Measurements from ENCODE around the gene SPI1.

The SPI1 gene

GRCh38 chr11:47387944-47388696 is 9.8 kb upstream of the SPI1 start:
- no peak for TF ChIP-seq CTCF (IDR thresholded peaks at IDR 0.05)
- Histone ChIP-seq H3K4me3 (no peak overlapping the region), H3K27me3 (no peaks in the 10 kb centered on the region), H3K36me3 (no peaks in the 10 kb centered on the region), H3K4me1 (no peaks in the 10 kb centered on the region), H3K9me3 (no peaks in the 10 kb centered on the region), H3K27ac (no peak overlapping the region)
- intact Hi-C loops (cut with DNase I; ENCODE audit: low total_unique reads), result no loop called here
- no peak for DNase-seq

DNA sequence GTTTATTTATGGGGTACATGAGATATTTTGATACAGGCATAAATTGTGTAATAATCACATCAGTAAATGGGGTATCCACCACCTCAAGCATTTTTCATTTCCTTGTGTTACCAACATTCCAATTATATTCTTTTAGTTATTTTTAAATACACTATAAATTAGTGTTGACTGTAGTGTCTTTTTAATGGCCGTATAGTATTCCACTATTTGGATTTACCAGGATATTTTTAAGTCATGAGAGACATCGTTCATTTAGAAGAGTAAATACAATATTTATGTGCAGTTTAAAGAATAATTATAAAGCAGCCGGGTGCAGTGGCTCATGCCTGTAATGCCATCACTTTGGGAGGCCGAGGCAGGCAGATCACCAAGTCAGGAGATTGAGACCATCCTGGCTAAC is 6.2 kb upstream of the SPI1 start:
- H3K4me1 ChIP-seq, result no peaks in the 10 kb centered on the region
- no peak for DNase-seq

DNA sequence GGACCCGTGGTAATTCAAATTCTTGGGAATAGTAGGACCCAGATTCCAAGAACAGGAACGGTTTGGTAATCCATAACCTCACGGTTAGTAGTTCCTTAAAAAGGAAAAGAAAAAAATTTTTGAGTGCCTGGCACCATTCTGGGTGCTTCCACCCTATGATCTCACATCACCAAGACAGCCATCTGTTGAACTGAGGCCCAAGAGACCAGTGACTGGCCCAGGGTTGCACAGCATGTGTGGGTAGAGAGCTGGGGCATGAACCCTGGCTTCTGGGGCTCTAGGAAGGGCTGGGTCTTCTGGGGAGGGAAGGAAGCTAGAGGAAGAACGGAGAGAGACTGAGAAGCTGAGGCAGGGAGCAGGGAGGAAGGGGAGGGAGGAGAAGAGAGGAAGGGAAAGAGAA is 4.7 kb upstream of the SPI1 start:
- Histone ChIP-seq H3K27me3 (no peaks in the 10 kb centered on the region), H3K9me3 (no peaks in the 10 kb centered on the region), H3K27ac (no peak overlapping the region), H3K4me1 (no peaks in the 10 kb centered on the region), H3K4me3 (no peak overlapping the region), H3K36me3 (no peaks in the 10 kb centered on the region)
- no peak for DNase-seq
- intact Hi-C loops (cut with DNase I; ENCODE audit: low total_unique reads), result no loop called here
- TF ChIP-seq CTCF (IDR thresholded peaks at IDR 0.05), result no peak

More for the DNA sequence above, 6.2 kb upstream of the SPI1 start:
- intact Hi-C loops (cut with DNase I; ENCODE audit: low total_unique reads), result no loop called here
- H3K9me3 ChIP-seq, result no peaks in the 10 kb centered on the region
- no peak for TF ChIP-seq CTCF (IDR thresholded peaks at IDR 0.05)
- H3K27me3 ChIP-seq, result no peaks in the 10 kb centered on the region
- H3K4me3 ChIP-seq, result no peak overlapping the region
- no peaks in the 10 kb centered on the region for H3K36me3 ChIP-seq
- no peak overlapping the region for H3K27ac ChIP-seq

- H3K36me3 ChIP-seq, result no peaks in the 10 kb centered on the region
- TF ChIP-seq CTCF (IDR thresholded peaks at IDR 0.05), result no peak
- intact Hi-C loops (cut with DNase I; ENCODE audit: low total_unique reads), result no loop called here
Observed at GRCh38 chr11:47380078-47380477, 1.7 kb upstream of the SPI1 start.

DNA sequence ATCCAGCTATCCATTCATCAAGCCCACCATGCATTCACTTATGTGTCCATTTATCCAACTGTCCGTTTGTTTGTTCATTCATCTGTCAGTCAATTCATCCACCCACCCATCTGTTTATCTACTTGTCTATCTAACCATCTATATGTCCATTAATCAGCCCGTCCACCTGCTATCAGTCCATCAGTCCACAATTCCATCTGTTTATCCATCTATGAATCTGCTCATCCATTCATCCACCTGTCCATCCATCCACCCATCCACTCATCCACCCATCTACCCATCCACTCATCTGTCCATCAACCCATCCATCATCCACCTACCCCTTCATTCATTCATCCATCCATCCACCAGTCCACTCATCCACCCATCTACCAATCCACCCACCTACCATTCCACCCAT is 970 bp upstream of the SPI1 start:
- H3K36me3 ChIP-seq, result no peaks in the 10 kb centered on the region
- no peak overlapping the region for H3K4me3 ChIP-seq
- TF ChIP-seq CTCF (IDR thresholded peaks at IDR 0.05), result no peak
- no peaks in the 10 kb centered on the region for H3K27me3 ChIP-seq
- DNase-seq, result no peak
- H3K9me3 ChIP-seq, result no peaks in the 10 kb centered on the region
- no peaks in the 10 kb centered on the region for H3K4me1 ChIP-seq
- intact Hi-C loops (cut with DNase I; ENCODE audit: low total_unique reads), result loop anchor here (5.0 to 10.0 kb wide), 2 partner anchors 68 to 475 kb away; partner anchors contain the start of gene RAPSN
- H3K27ac ChIP-seq, result no peak overlapping the region

More at GRCh38 chr11:47380078-47380477, 1.7 kb upstream of the SPI1 start:
- H3K27ac ChIP-seq, result no peak overlapping the region
- H3K27me3 ChIP-seq, result no peaks in the 10 kb centered on the region
- no peaks in the 10 kb centered on the region for H3K9me3 ChIP-seq
- H3K4me3 ChIP-seq, result no peak overlapping the region
- no peak for DNase-seq
- H3K4me1 ChIP-seq, result no peaks in the 10 kb centered on the region

Measured in tibial artery (tissue), 4 donors.